H1 (cell line): ENCODE data around the gene EIPR1. TPM values are rescaled to one million over a fixed set of nuclear protein-coding genes. Genes with fewer than 3 reads are reported as not detected.

Experiments
- CTCF ChIA-PET: fragments of 300-600 bp; sonication (Branson Sonifier 250); formaldehyde crosslinking; loops from one replicate; lab custom pipeline; 2021; ENCODE audit not compliant: partially characterized antibody; lab: Charles Lee
- POLR2A ChIA-PET: fragments of 300-600 bp; sonication (Branson Sonifier 250); formaldehyde crosslinking; loops from one replicate; lab custom pipeline; 2021; ENCODE audit warnings: inconsistent platforms; ENCODE audit not compliant: partially characterized antibody; lab: Charles Lee
- DNase-seq, 2 experiments: peaks; one replicate each; pipeline versions ENCODE4 v3.0.0 to v3.0.0-alpha.2; 2010 to 2022; ENCODE audit warnings: low spot score in 2 of 2, low read depth in 1 of 2, mixed read lengths in 1 of 2
- FAIRE-seq: peaks from 2 replicates; lab custom pipeline; 2011; peaks lifted over from hg19 to GRCh38; lab: Jason Lieb, UNC
- H2AFZ ChIP-seq: 2 replicates; pipeline ENCODE4 v1.8.1; 2012; ENCODE audit warnings: low read length, inconsistent platforms
- H2AK5ac ChIP-seq: 2 replicates; pipeline ENCODE4 v1.6.1; 2013; ENCODE audit warnings: low read depth, low read length
- H2BK120ac ChIP-seq: replicated peaks from 2 replicates; pipeline ENCODE3; 2013; ENCODE audit warnings: low read depth, low read length, inconsistent platforms
- H2BK12ac ChIP-seq: 2 replicates; pipeline ENCODE4 v1.6.1; 2013; ENCODE audit warnings: low read depth, low read length
- H2BK15ac ChIP-seq: 2 replicates; pipeline ENCODE4 v1.6.1; 2013; ENCODE audit warnings: low read length
- H2BK20ac ChIP-seq: 2 replicates; pipeline ENCODE4 v1.6.1; 2013; ENCODE audit warnings: low read length
- H2BK5ac ChIP-seq: 2 replicates; pipeline ENCODE4 v1.6.1; 2013; ENCODE audit warnings: low read depth, low read length
- H3K14ac ChIP-seq: 2 replicates; pipeline ENCODE4 v1.6.1; 2013; ENCODE audit warnings: inconsistent platforms; ENCODE audit not compliant: insufficient read length
- H3K18ac ChIP-seq: 2 replicates; pipeline ENCODE4 v1.6.1; 2013; ENCODE audit warnings: low read length; ENCODE audit errors: extremely low read depth
- H3K23ac ChIP-seq: 2 replicates; pipeline ENCODE4 v1.6.1; 2013; ENCODE audit warnings: inconsistent platforms; ENCODE audit not compliant: insufficient read length
- H3K23me2 ChIP-seq: 2 replicates; pipeline ENCODE4 v1.6.1; 2013; ENCODE audit warnings: low read depth, low read length
- H3K27ac ChIP-seq: 2 replicates; pipeline ENCODE4 v1.6.1; 2011; ENCODE audit warnings: low read depth, low read length, inconsistent platforms
- H3K27me3 ChIP-seq, 4 experiments: replicated peaks in 1 of 4; 1 replicate in 1 of 4; 2 replicates in 3 of 4; pipeline versions ENCODE4 v1.6.1 to v1.8.1; 2011 to 2013; ENCODE audit warnings: low read length in 3 of 4, mild to moderate bottlenecking in 3 of 4, inconsistent platforms in 2 of 4, mixed read lengths in 2 of 4, moderate library complexity in 1 of 4; ENCODE audit not compliant: control insufficient read depth in 3 of 4, insufficient read depth in 3 of 4; ENCODE audit errors: extremely low read depth in 1 of 4
- H3K36me3 ChIP-seq, 4 experiments: 2 replicates each; pipeline versions ENCODE4 v1.6.1 to v1.8.1; 2011 to 2013; ENCODE audit warnings: mild to moderate bottlenecking in 4 of 4, low read length in 3 of 4, moderate library complexity in 2 of 4, control low read depth in 1 of 4, inconsistent platforms in 1 of 4; ENCODE audit not compliant: insufficient read depth in 4 of 4, control insufficient read depth in 2 of 4
- H3K4ac ChIP-seq: replicated peaks from 2 replicates; pipeline ENCODE3; 2013; ENCODE audit warnings: low read length, low read depth, mixed read lengths, inconsistent platforms; ENCODE audit not compliant: insufficient read length
- H3K4me1 ChIP-seq, 4 experiments: replicated peaks in 1 of 4; 1 replicate in 1 of 4; 2 replicates in 3 of 4; pipeline versions ENCODE4 v1.6.1 to v1.8.1; 2011 to 2013; ENCODE audit warnings: low read length in 3 of 4, inconsistent platforms in 2 of 4, mixed read lengths in 1 of 4; ENCODE audit not compliant: insufficient read depth in 4 of 4, control insufficient read depth in 3 of 4
- H3K4me2 ChIP-seq, 2 experiments: 2 replicates each; pipeline versions ENCODE4 v1.6.1 to v1.8.1; 2011 to 2013; ENCODE audit warnings: low read depth in 2 of 2, low read length in 2 of 2, control low read depth in 1 of 2, inconsistent platforms in 1 of 2, mild to moderate bottlenecking in 1 of 2; ENCODE audit not compliant: insufficient read depth in 1 of 2
- H3K4me3 ChIP-seq, 4 experiments: fragments of 200-600, 300-600 bp in 1 of 4; sonication (generic), shearing (Covaris generic), sonication (Bioruptor Twin) in 1 of 4; 2 replicates each; pipeline versions ENCODE4 v1.5.1 to v1.8.1; 2011 to 2016; ENCODE audit warnings: low read length in 4 of 4, low read depth in 3 of 4, control low read depth in 2 of 4, inconsistent platforms in 2 of 4, mild to moderate bottlenecking in 2 of 4, mixed read lengths in 1 of 4, moderate library complexity in 1 of 4; ENCODE audit not compliant: insufficient read depth in 2 of 4; ENCODE audit errors: extremely low read depth in 1 of 4
- H3K56ac ChIP-seq: replicated peaks from 2 replicates; pipeline ENCODE3; 2013; ENCODE audit warnings: low read depth, mild to moderate bottlenecking, mixed read lengths, low read length, inconsistent platforms; ENCODE audit not compliant: insufficient read length
- H3K79me1 ChIP-seq: 2 replicates; pipeline ENCODE4 v1.6.1; 2013; ENCODE audit warnings: low read depth, low read length, control low read depth
- H3K79me2 ChIP-seq, 2 experiments: 2 replicates each; pipeline versions ENCODE4 v1.6.1 to v1.8.1; 2012 to 2013; ENCODE audit warnings: low read length in 2 of 2, mild to moderate bottlenecking in 2 of 2, inconsistent platforms in 1 of 2; ENCODE audit not compliant: insufficient read depth in 2 of 2, control insufficient read depth in 1 of 2
- H3K9ac ChIP-seq, 4 experiments: replicated peaks in 1 of 4; 1 replicate in 1 of 4; 2 replicates in 3 of 4; pipeline versions ENCODE4 v1.6.1 to v1.8.1; 2011 to 2013; ENCODE audit warnings: low read depth in 3 of 4, low read length in 3 of 4, control low read depth in 2 of 4, mild to moderate bottlenecking in 2 of 4, moderate library complexity in 2 of 4, inconsistent platforms in 1 of 4; ENCODE audit errors: extremely low read depth in 1 of 4
- H3K9me3 ChIP-seq, 2 experiments: 2 replicates each; pipeline versions ENCODE4 v1.6.1 to v1.8.1; 2012 to 2013; ENCODE audit warnings: mild to moderate bottlenecking in 2 of 2, moderate library complexity in 2 of 2, control low read depth in 1 of 2, inconsistent platforms in 1 of 2, low read depth in 1 of 2, low read length in 1 of 2, mixed read lengths in 1 of 2; ENCODE audit not compliant: insufficient read depth in 2 of 2
- H4K20me1 ChIP-seq, 2 experiments: replicated peaks in 1 of 2; 2 replicates each; pipeline versions ENCODE3 to v1.8.1; 2011 to 2013; ENCODE audit warnings: inconsistent platforms in 2 of 2, low read length in 2 of 2, mild to moderate bottlenecking in 1 of 2; ENCODE audit not compliant: insufficient read depth in 2 of 2, control insufficient read depth in 1 of 2
- H4K5ac ChIP-seq: 2 replicates; pipeline ENCODE4 v1.6.1; 2013; ENCODE audit warnings: low read length, low read depth, mixed read lengths, inconsistent platforms; ENCODE audit not compliant: insufficient read length
- H4K8ac ChIP-seq: 2 replicates; pipeline ENCODE4 v1.8.0; 2013; ENCODE audit warnings: mild to moderate bottlenecking, moderate library complexity, low read length, inconsistent platforms; ENCODE audit not compliant: insufficient read depth; ENCODE audit errors: extremely low read depth
- H4K91ac ChIP-seq: replicated peaks from 2 replicates; pipeline ENCODE3; 2013; ENCODE audit warnings: low read length, mixed read lengths, inconsistent platforms; ENCODE audit not compliant: insufficient read length
- BCL11A ChIP-seq, 2 experiments: IDR thresholded peaks; one replicate each; pipeline ENCODE4 v1.6.1; 2011; ENCODE audit warnings: low read depth in 2 of 2, low read length in 2 of 2, mild to moderate bottlenecking in 2 of 2
- JUN ChIP-seq: IDR thresholded peaks from 2 replicates; pipeline ENCODE4 v1.6.1; 2011; ENCODE audit warnings: low read depth, mild to moderate bottlenecking, improper control_type of control experiment, low read length
- MAX ChIP-seq: IDR thresholded peaks from 2 replicates; pipeline ENCODE4 v1.6.1; 2012; ENCODE audit warnings: inconsistent platforms
- SP1 ChIP-seq: IDR thresholded peaks from 2 replicates; pipeline ENCODE4 v1.6.1; 2011; ENCODE audit warnings: low read depth, low read length
- SUZ12 ChIP-seq: fragments of 200-600 bp; sonication (generic); IDR thresholded peaks from 2 replicates; pipeline ENCODE4 v1.6.1; 2012; ENCODE audit warnings: mild to moderate bottlenecking, inconsistent platforms, low read length, moderate library complexity, mixed read lengths
- TBP ChIP-seq: IDR thresholded peaks from 2 replicates; pipeline ENCODE4 v1.6.1; 2011; ENCODE audit warnings: low read depth, low read length, improper control_type of control experiment
- WGBS, 2 experiments: shearing (Covaris generic) in 1 of 2; methylation state at CpG; one replicate each; pipeline versions ENCODE4 v1.1.6 to v1.1.7; 2013 to 2015; ENCODE audit warnings: low lambda C conversion rate in 2 of 2, mixed read lengths in 2 of 2, inconsistent platforms in 1 of 2, low coverage in 1 of 2, missing lambda C conversion rate in 1 of 2; ENCODE audit not compliant: insufficient replicate concordance in 2 of 2, insufficient coverage in 1 of 2, insufficient read length in 1 of 2; ENCODE audit errors: extremely low coverage in 1 of 2, missing lambda C conversion rate in 1 of 2; 5-methylcytosine and 5-hydroxymethylcytosine counted together
- long read RNA-seq, 2 experiments: library from RNA in 1 of 2; library from capped mRNA in 1 of 2; stranded (forward); transcript quantifications; one replicate each; pipeline ENCODE4 v2.0.0, GENCODE V29; 2021; ENCODE audit warnings: inconsistent platforms in 1 of 2
- polyA minus RNA-seq, 3 experiments: library from RNA; depleted of rRNA, polyadenylated mRNA; stranded (reverse); fragments of >200 nt; gene quantifications; 1 replicate in 2 of 3; 2 replicates in 1 of 3; pipeline ENCODE4 v1.2.3, GENCODE V29; 2011
- polyA plus RNA-seq, 7 experiments: library from polyadenylated mRNA; depleted of rRNA in 3 of 7; stranded (reverse) in 5 of 7; unstranded in 2 of 7; fragments of >200 nt in 5 of 7; fragments of 200-250 nt in 2 of 7; gene quantifications; 1 replicate in 5 of 7; 2 replicates in 1 of 7; 4 replicates in 1 of 7; pipeline versions ENCODE4 v1.2.1 to v1.2.3, GENCODE V29; 2011 to 2013; ENCODE audit warnings: missing spikeins in 2 of 7, mixed read lengths in 2 of 7
- total RNA-seq: library from RNA; stranded (reverse); fragmentation: NEBNext Ultra II Directional; extraction: Animal tissue kit (Norgen Biotek cat#: 25700); gene quantifications from 2 replicates; pipeline ENCODE4 v1.2.1, GENCODE V29; 2021

The EIPR1 gene
- total RNA-seq (26.2 and 26.3 TPM in 2 replicates), polyA plus RNA-seq (2011; rRNA removed) (54.5 and 56.4 TPM in 2 replicates), polyA minus RNA-seq (2011; rRNA and poly(A)+ RNA removed) (29.0 and 31.9 TPM in 2 replicates)
- 53.6 TPM for polyA plus RNA-seq (2011; cell fraction: cytosol; rRNA removed)
- polyA plus RNA-seq (2011; cell fraction: nucleus; rRNA removed), result 46.2 TPM
- polyA plus RNA-seq (2012, experiment 1 of 2), result 25.9 to 34.4 TPM (median 31.9 TPM) in 4 replicates
- polyA plus RNA-seq (2012, experiment 2 of 2), result 44.6 TPM
- 15.3 TPM for polyA plus RNA-seq (2013, experiment 1 of 2)
- 16.9 TPM for polyA plus RNA-seq (2013, experiment 2 of 2)
- polyA minus RNA-seq (2011; cell fraction: cytosol; rRNA and poly(A)+ RNA removed), result 29.1 TPM
- 45.9 TPM for polyA minus RNA-seq (2011; cell fraction: nucleus; rRNA and poly(A)+ RNA removed)
- long read RNA-seq, experiment 1, transcript EIPR1-201 (9 exons, 1,766 nt), result major isoform, 8 of 29 reads
- long read RNA-seq, experiment 1, partial matches to known transcripts, result 9 of 29 reads
- long read RNA-seq, experiment 1, other reads (novel, unspliced or antisense), result 10 of 29 reads
- long read RNA-seq, experiment 2, transcript EIPR1-201 (9 exons, 1,766 nt), result major isoform, 25 of 32 reads
- long read RNA-seq, experiment 2, partial matches to known transcripts, result 0 of 32 reads
- long read RNA-seq, experiment 2, other reads (novel, unspliced or antisense), result 7 of 32 reads

DNA sequence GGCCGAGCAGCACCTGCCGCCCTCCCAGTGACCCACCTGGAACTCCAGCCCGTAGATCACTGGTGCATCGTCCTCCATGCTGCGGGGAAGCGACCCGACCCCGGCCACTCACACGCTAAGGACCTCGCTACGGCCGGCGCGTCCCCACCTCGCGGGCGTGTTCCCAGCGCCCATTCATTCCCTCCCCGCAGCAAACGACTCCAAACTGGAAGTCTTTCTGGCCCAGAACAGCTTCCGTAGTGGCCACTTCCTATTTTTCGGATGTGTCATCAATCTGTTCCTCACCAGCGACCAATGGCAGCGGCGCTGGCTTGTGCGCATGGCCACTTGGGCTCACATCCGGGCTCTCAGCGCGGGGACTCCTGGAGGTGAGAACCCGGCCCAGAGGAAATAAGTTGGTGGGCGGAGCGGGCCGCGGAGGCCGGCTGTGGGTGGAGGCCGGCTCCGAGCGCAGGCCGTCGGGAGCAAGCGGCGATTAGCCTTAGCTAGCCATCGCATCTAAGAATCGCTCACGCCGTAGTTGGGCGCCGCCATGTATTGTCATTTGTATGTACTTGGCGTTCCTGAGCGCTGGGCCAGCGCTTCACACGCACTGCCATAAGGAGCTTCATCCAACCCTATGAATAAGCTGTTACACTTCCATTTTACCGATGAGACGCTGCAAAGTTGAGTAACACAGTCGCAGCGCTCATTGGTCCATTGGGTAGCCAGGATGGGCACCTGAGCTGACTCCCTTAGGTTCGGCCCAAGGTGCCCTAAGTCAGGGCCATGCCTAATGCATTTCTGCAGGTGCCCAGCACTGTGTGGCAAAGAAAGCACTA, at the start of gene EIPR1:
Gene EIPR1, minus strand, starts transcription at position 207 of the 821 bp plus-strand sequence. Its CDS starts 129 bp downstream, at position 78.
- no peak within 1 kb of the TSS for H3K23ac ChIP-seq
- H2BK12ac ChIP-seq, result peak within 1 kb of the TSS; percentile 18; the same call in 1 of the 2 replicates
- H2BK20ac ChIP-seq, result no peak within 1 kb of the TSS
- no peak for FAIRE-seq
- peak within 1 kb of the TSS; percentile 30; the same call in 1 of the 2 replicates for H2AK5ac ChIP-seq
- H3K18ac ChIP-seq, result peak within 1 kb of the TSS; percentile 91; the same call in 1 of the 2 replicates
- H4K5ac ChIP-seq, result peak within 1 kb of the TSS; percentile 90
- peak within 1 kb of the TSS; percentile 76 for H3K27ac ChIP-seq
- peak within 1 kb of the TSS; percentile 47; the same call in 1 of the 2 replicates for H2AFZ ChIP-seq
- H3K4me3 ChIP-seq, result peak within 1 kb of the TSS; percentile 70 to 97 (median 91)
- peaks cover 5 to 9% (median 6%) of the 10 kb centered on the region in 4 experiments; a peak in 6 of 7 replicates for H3K4me1 ChIP-seq
- ChIA-PET CTCF (interaction anchor here (0.6 to 1.4 kb wide), 3 partner anchors 46 to 180 kb away, joined by 3 to 8 read pairs (median 3); no protein-coding TSS in a partner anchor), POLR2A (interaction anchor here (0.7 to 1.6 kb wide), 3 partner anchors 20 to 112 kb away, joined by 3 to 4 read pairs (median 3); no protein-coding TSS in a partner anchor)
- H3K9me3 ChIP-seq, result no peaks in the 10 kb centered on the region
- H3K79me1 ChIP-seq, result peaks cover 3% of the 10 kb centered on the region; the same call in 1 of the 2 replicates
- H3K56ac ChIP-seq, result peak within 1 kb of the TSS; percentile 82
- H3K36me3 ChIP-seq, result peaks cover 0 to 5% (median 0%) of the 10 kb centered on the region in 4 experiments; a peak in 3 of 8 replicates
- H3K27me3 ChIP-seq, result no peaks in the 10 kb centered on the region
- 2% methylated on average over 57 of the region's 57 CpGs; no CpG with 5 or more reads in 1 of the 2 experiments for WGBS, 2 experiments
- H4K91ac ChIP-seq, result peak within 1 kb of the TSS; percentile 86
- H3K79me2 ChIP-seq, result peaks cover 13 to 34% of the 10 kb centered on the region in 2 experiments
- peak within 1 kb of the TSS; percentile 97 for H4K8ac ChIP-seq
- peak within 1 kb of the TSS; percentile 91 for H2BK5ac ChIP-seq
- H3K4ac ChIP-seq, result peak within 1 kb of the TSS; percentile 44
- H3K4me2 ChIP-seq, result peak within 1 kb of the TSS; percentile 82 to 91
- H3K14ac ChIP-seq, result no peak within 1 kb of the TSS
- H2BK120ac ChIP-seq, result peak within 1 kb of the TSS; percentile 16
- H3K23me2 ChIP-seq, result peaks cover 12% of the 10 kb centered on the region; the same call in 1 of the 2 replicates
- 0 out of 2 replicates have a peak within 1 kb of the TSS, but pooled peaks have one; percentile 3 for H2BK15ac ChIP-seq
- peak; percentile 93 to 94 for DNase-seq
- peak within 1 kb of the TSS; percentile 67 to 91 (median 82) for H3K9ac ChIP-seq
- H4K20me1 ChIP-seq, result no peaks in the 10 kb centered on the region
- peak; percentile 79 for TF ChIP-seq TBP
- peak; percentile 89 for TF ChIP-seq MAX
- no peak for TF ChIP-seq SUZ12
- no peak for TF ChIP-seq BCL11A (IDR thresholded peaks at IDR 0.05; ENCODE audit: low read depth in 2 of 2, low read length in 2 of 2)
- no peak for TF ChIP-seq JUN
- peak; percentile 67; the same call in 1 of the 2 replicates for TF ChIP-seq SP1
